GM12878 (cell line): ENCODE data around the gene MCC. TPM values are rescaled to one million over a fixed set of nuclear protein-coding genes. Genes with fewer than 3 reads are reported as not detected.

ENCODE experiments used
- ATAC-seq: fragments of 200-7000 bp; cut with Tn5 transposase; 3 replicates; pipeline ENCODE4 v1.9.1; 2020; ENCODE audit warnings: mild to moderate bottlenecking, moderate library complexity
- BruUV-seq: library from RNA; stranded (reverse); fragments of 400-500 nt; replicated peaks from 2 replicates; lab custom pipeline; 2021; lab: Mats Ljungman, UMichigan
- CTCF ChIA-PET: fragments of 300-600 bp; sonication (Branson Sonifier 250); formaldehyde crosslinking; extraction: SDS; loops from one replicate; lab custom pipeline; 2021; ENCODE audit warnings: inconsistent platforms; lab: Yijun Ruan, JAX
- POLR2A ChIA-PET: fragments of 350-600 bp; formaldehyde crosslinking; extraction: SDS; loops from one replicate; lab custom pipeline; 2021; ENCODE audit warnings: inconsistent platforms; lab: Charles Lee
- RAD21 ChIA-PET: fragments of 300-600 bp; sonication (Branson Sonifier 250); formaldehyde crosslinking; loops from one replicate; lab custom pipeline; 2023; ENCODE audit warnings: antibody characterized with exemption; ENCODE audit not compliant: unreplicated experiment; lab: Charles Lee
- SMC1A ChIA-PET: fragments of 300-600 bp; sonication (Branson Sonifier 250); formaldehyde crosslinking; loops from one replicate; lab custom pipeline; 2023; ENCODE audit not compliant: unreplicated experiment, uncharacterized antibody; lab: Charles Lee
- DNase-seq: peaks from one replicate; pipeline ENCODE4 v3.0.0-alpha.2; 2011; ENCODE audit warnings: low read depth, low spot score
- FAIRE-seq: peaks from 3 replicates; lab custom pipeline; 2011; peaks lifted over from hg19 to GRCh38; lab: Jason Lieb, UNC
- H2AFZ ChIP-seq: 2 replicates; pipeline ENCODE4 v1.6.0; 2011; ENCODE audit warnings: low read depth, low read length, control low read depth; ENCODE audit not compliant: control insufficient read depth
- H3K27ac ChIP-seq: 2 replicates; pipeline ENCODE4 v1.5.1; 2011; ENCODE audit warnings: control low read depth; ENCODE audit not compliant: control insufficient read depth, insufficient read depth
- H3K27me3 ChIP-seq, 2 experiments: replicated peaks in 1 of 2; 2 replicates each; pipeline versions ENCODE4 v1.6.0 to v1.6.1; 2011; ENCODE audit warnings: low read length in 1 of 2; ENCODE audit not compliant: control insufficient read depth in 2 of 2, insufficient read depth in 2 of 2
- H3K36me3 ChIP-seq, 2 experiments: 2 replicates each; pipeline ENCODE4 v1.5.1; 2011; ENCODE audit warnings: low read length in 1 of 2; ENCODE audit not compliant: control insufficient read depth in 2 of 2, insufficient read depth in 2 of 2
- H3K4me1 ChIP-seq: 2 replicates; pipeline ENCODE4 v1.6.1; 2011; ENCODE audit warnings: mild to moderate bottlenecking, low read length, moderate library complexity, mixed read lengths; ENCODE audit not compliant: control insufficient read depth, insufficient read depth
- H3K4me2 ChIP-seq: 2 replicates; pipeline ENCODE4 v1.6.0; 2011; ENCODE audit warnings: control low read depth; ENCODE audit not compliant: control insufficient read depth, insufficient read depth
- H3K4me3 ChIP-seq: fragments of 200-600 bp; sonication (generic); 2 replicates; pipeline ENCODE4 v1.5.1; 2016
- H3K79me2 ChIP-seq: 2 replicates; pipeline ENCODE4 v1.6.0; 2011; ENCODE audit warnings: low read length; ENCODE audit not compliant: control insufficient read depth, insufficient read depth
- H3K9ac ChIP-seq: 2 replicates; pipeline ENCODE4 v1.8.0; 2011; ENCODE audit warnings: low read length, control low read depth, mixed read lengths; ENCODE audit not compliant: control insufficient read depth, insufficient read depth
- H3K9me3 ChIP-seq: replicated peaks from 3 replicates; pipeline ENCODE4 v1.5.1; 2011; ENCODE audit warnings: mild to moderate bottlenecking, low read length; ENCODE audit not compliant: control insufficient read depth, insufficient read depth
- H4K20me1 ChIP-seq: 2 replicates; pipeline ENCODE4 v1.6.0; 2011; ENCODE audit not compliant: control insufficient read depth, insufficient read depth
- ATF2 ChIP-seq: IDR thresholded peaks from 2 replicates; pipeline ENCODE4 v1.6.1; 2012; ENCODE audit warnings: low read length, inconsistent platforms
- BMI1 ChIP-seq: fragments of 450-650 bp; IDR thresholded peaks from 2 replicates; pipeline ENCODE4 v1.6.1; 2016; ENCODE audit warnings: mild to moderate bottlenecking, moderate library complexity, borderline replicate concordance
- CBX5 ChIP-seq: sonication (generic); IDR thresholded peaks from 2 replicates; pipeline ENCODE4 v1.6.1; 2016; ENCODE audit warnings: low read depth, moderate library complexity, mild to moderate bottlenecking, inconsistent platforms
- CEBPB ChIP-seq, 2 experiments: fragments of 150-350 bp in 1 of 2; IDR thresholded peaks; 2 replicates each; pipeline ENCODE4 v1.6.1; 2012 to 2014; ENCODE audit warnings: low read depth in 2 of 2, low read length in 2 of 2, borderline replicate concordance in 1 of 2, inconsistent platforms in 1 of 2
- DPF2 ChIP-seq: fragments of 450-650 bp; IDR thresholded peaks from 2 replicates; pipeline ENCODE4 v1.6.1; 2017; ENCODE audit warnings: mild to moderate bottlenecking
- EP300 ChIP-seq, 2 experiments: fragments of 150-350 bp in 1 of 2; IDR thresholded peaks; 2 replicates each; pipeline ENCODE4 v1.6.1; 2011 to 2012; ENCODE audit warnings: low read depth in 2 of 2, low read length in 2 of 2, borderline replicate concordance in 1 of 2, improper control_type of control experiment in 1 of 2, inconsistent platforms in 1 of 2; ENCODE audit not compliant: control insufficient read depth in 1 of 2
- FOS ChIP-seq: IDR thresholded peaks from 3 replicates; pipeline ENCODE4 v1.6.1; 2011; ENCODE audit warnings: borderline replicate concordance; ENCODE audit not compliant: insufficient read length; ENCODE audit errors: extremely low read depth
- FOXK2 ChIP-seq: fragments of 450-650 bp; IDR thresholded peaks from 2 replicates; pipeline ENCODE4 v1.6.1; 2017; ENCODE audit warnings: mild to moderate bottlenecking, moderate library complexity
- HCFC1 ChIP-seq: fragments of 150-350 bp; IDR thresholded peaks from 2 replicates; pipeline ENCODE4 v1.6.1; 2014; ENCODE audit warnings: low read length
- HDAC2 ChIP-seq: fragments of 200-600 bp; sonication (generic); IDR thresholded peaks from 2 replicates; pipeline ENCODE4 v1.6.1; 2017
- HDGF ChIP-seq: fragments of 450-650 bp; IDR thresholded peaks from 2 replicates; pipeline ENCODE4 v1.6.1; 2016; ENCODE audit warnings: antibody characterized with exemption
- NRF1 ChIP-seq: conservative IDR thresholded peaks from 2 replicates; pipeline ENCODE4 v1.6.1; 2011; ENCODE audit warnings: mild to moderate bottlenecking, low read depth, low read length, improper control_type of control experiment
- RAD21 ChIP-seq: IDR thresholded peaks from 2 replicates; pipeline ENCODE4 v1.6.1; 2011; ENCODE audit warnings: mild to moderate bottlenecking, low read depth, low read length, moderate library complexity; ENCODE audit not compliant: insufficient read depth
- RCOR1 ChIP-seq: conservative IDR thresholded peaks from 2 replicates; pipeline ENCODE4 v1.6.1; 2012; ENCODE audit warnings: low read depth, low read length, improper control_type of control experiment
- RELA ChIP-seq: fragments of 450-650 bp; IDR thresholded peaks from 2 replicates; pipeline ENCODE4 v1.8.0; 2014; ENCODE audit warnings: borderline replicate concordance; ENCODE audit not compliant: partially characterized antibody
- RFX5 ChIP-seq: IDR thresholded peaks from 2 replicates; pipeline ENCODE4 v1.6.1; 2011; ENCODE audit warnings: low read depth, low read length, improper control_type of control experiment
- TBL1XR1 ChIP-seq: IDR thresholded peaks from 2 replicates; pipeline ENCODE4 v1.6.1; 2012; ENCODE audit warnings: low read depth, low read length, improper control_type of control experiment
- ZNF274 ChIP-seq: IDR thresholded peaks from one replicate; pipeline ENCODE4 v1.8.0; 2011; ENCODE audit not compliant: insufficient read length, insufficient read depth
- WGBS: methylation state at CpG from one replicate; pipeline ENCODE4 v1.1.6; 2016; ENCODE audit warnings: low lambda C conversion rate; ENCODE audit not compliant: insufficient replicate concordance, insufficient coverage; ENCODE audit errors: missing lambda C conversion rate; 5-methylcytosine and 5-hydroxymethylcytosine counted together
- in situ Hi-C: fragments of 300-500 bp; cut with MboI; formaldehyde crosslinking; loops from 9 replicates; pipeline ENCODE4 v1.14.3; 2018; ENCODE audit warnings: mixed read lengths
- intact Hi-C: fragments of 100-400 bp; cut with micrococcal nuclease; formaldehyde crosslinking; loops from one replicate; pipeline ENCODE4 v1.14.2; 2022; ENCODE audit not compliant: unreplicated experiment
- polyA plus RNA-seq, 11 experiments: library from polyadenylated mRNA; depleted of rRNA in 4 of 11; unstranded in 6 of 11; stranded (reverse) in 5 of 11; fragments of >200 nt; fragmentation: Nextera tagmentation in 4 of 11; fragmentation: Illumina TruSeq in 1 of 11; extraction: Ambion mirVana in 4 of 11; extraction: Trizol in 1 of 11; gene quantifications; 1 replicate in 1 of 11; 2 replicates in 10 of 11; pipeline versions ENCODE4 v1.2.1 to v1.2.3, GENCODE V29; 2011 to 2016; ENCODE audit warnings: inconsistent platforms in 2 of 11, missing spikeins in 2 of 11, low read depth in 1 of 11
- total RNA-seq, 4 experiments: library from RNA; depleted of rRNA in 3 of 4; stranded (reverse); fragments of >200 nt in 3 of 4; fragmentation: Illumina TruSeq in 1 of 4; extraction: Trizol in 1 of 4; gene quantifications; 2 replicates each; pipeline versions ENCODE4 v1.2.1 to v1.2.3, GENCODE V29; 2013 to 2021
- TF ChIP-seq, protein P1 (sequence below): fragments of 450-650 bp; IDR thresholded peaks from 2 replicates; pipeline ENCODE4 v1.6.1; 2017; ENCODE audit warnings: mild to moderate bottlenecking

The MCC gene
- total and polyA plus RNA-seq, 10 of the 15 experiments (the other 5 are each of a cell fraction or from before 2014, with no cell fraction given), result 0.03 to 0.86 (median 0.16) TPM

- BruUV-seq, result no TSS peak
- RAD21 ChIA-PET, result no interaction called here
Measured at GRCh38 chr5:113397046-113397445, 91.2 kb downstream of the MCC start.

More at GRCh38 chr5:113397046-113397445, 91.2 kb downstream of the MCC start:
- no peak for DNase-seq
- no peak overlapping the region for H3K27ac ChIP-seq
- 56% methylated on average over 3 of the region's 3 CpGs for WGBS
- TF ChIP-seq, protein P1, sequence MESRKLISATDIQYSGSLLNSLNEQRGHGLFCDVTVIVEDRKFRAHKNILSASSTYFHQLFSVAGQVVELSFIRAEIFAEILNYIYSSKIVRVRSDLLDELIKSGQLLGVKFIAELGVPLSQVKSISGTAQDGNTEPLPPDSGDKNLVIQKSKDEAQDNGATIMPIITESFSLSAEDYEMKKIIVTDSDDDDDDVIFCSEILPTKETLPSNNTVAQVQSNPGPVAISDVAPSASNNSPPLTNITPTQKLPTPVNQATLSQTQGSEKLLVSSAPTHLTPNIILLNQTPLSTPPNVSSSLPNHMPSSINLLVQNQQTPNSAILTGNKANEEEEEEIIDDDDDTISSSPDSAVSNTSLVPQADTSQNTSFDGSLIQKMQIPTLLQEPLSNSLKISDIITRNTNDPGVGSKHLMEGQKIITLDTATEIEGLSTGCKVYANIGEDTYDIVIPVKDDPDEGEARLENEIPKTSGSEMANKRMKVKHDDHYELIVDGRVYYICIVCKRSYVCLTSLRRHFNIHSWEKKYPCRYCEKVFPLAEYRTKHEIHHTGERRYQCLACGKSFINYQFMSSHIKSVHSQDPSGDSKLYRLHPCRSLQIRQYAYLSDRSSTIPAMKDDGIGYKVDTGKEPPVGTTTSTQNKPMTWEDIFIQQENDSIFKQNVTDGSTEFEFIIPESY, result no peak
- TF ChIP-seq RCOR1 (no peak), FOXK2 (no peak), RAD21 (no peak), CBX5 (no peak), RFX5 (no peak), NRF1 (no peak), HDGF (no peak), FOS (no peak), ZNF274 (no peak), CEBPB (IDR thresholded peaks at IDR 0.05; ENCODE audit: borderline replicate concordance in 1 of 2, low read depth in 2 of 2, low read length in 2 of 2) (no peak), HDAC2 (no peak), ATF2 (no peak), HCFC1 (no peak), EP300 (IDR thresholded peaks at IDR 0.05; ENCODE audit: borderline replicate concordance in 1 of 2, control insufficient read depth in 1 of 2, low read depth in 2 of 2, low read length in 2 of 2) (no peak), RELA (no peak), BMI1 (no peak), DPF2 (no peak), TBL1XR1 (no peak)
- no peaks in the 10 kb centered on the region for H3K36me3 ChIP-seq
- ATAC-seq, result no peak
- H3K9ac ChIP-seq, result no peak overlapping the region
- H4K20me1 ChIP-seq, result no peaks in the 10 kb centered on the region
- ChIA-PET POLR2A (no interaction called here), SMC1A (interaction anchor here (1.1 kb wide), 1 partner anchor 17 kb away, joined by 3 read pairs; no protein-coding TSS in a partner anchor), CTCF (interaction anchor here (0.6 kb wide), 2 partner anchors 15 to 237 kb away, joined by 3 read pairs; no protein-coding TSS in a partner anchor)
- H3K9me3 ChIP-seq, result no peaks in the 10 kb centered on the region
- no peaks in the 10 kb centered on the region for H3K4me1 ChIP-seq
- in situ Hi-C loops, result no loop called here
- H3K4me2 ChIP-seq, result no peak overlapping the region
- H3K79me2 ChIP-seq, result no peaks in the 10 kb centered on the region
- no peak overlapping the region for H3K4me3 ChIP-seq
- no peaks in the 10 kb centered on the region for H3K27me3 ChIP-seq
- no peak overlapping the region for H2AFZ ChIP-seq
- intact Hi-C loops, result no loop called here
- FAIRE-seq, result no peak
